ENCODE measurements around the gene USP6.
A peak's percentile ranks its signal among the peaks of the same experiment; 100 is the strongest.
"Not testable (repeated sequence)": the region's sequence is repeated elsewhere in the genome, so short reads cannot be mapped to it uniquely, and the experiment has no call there.

USP6 gene

DNA sequence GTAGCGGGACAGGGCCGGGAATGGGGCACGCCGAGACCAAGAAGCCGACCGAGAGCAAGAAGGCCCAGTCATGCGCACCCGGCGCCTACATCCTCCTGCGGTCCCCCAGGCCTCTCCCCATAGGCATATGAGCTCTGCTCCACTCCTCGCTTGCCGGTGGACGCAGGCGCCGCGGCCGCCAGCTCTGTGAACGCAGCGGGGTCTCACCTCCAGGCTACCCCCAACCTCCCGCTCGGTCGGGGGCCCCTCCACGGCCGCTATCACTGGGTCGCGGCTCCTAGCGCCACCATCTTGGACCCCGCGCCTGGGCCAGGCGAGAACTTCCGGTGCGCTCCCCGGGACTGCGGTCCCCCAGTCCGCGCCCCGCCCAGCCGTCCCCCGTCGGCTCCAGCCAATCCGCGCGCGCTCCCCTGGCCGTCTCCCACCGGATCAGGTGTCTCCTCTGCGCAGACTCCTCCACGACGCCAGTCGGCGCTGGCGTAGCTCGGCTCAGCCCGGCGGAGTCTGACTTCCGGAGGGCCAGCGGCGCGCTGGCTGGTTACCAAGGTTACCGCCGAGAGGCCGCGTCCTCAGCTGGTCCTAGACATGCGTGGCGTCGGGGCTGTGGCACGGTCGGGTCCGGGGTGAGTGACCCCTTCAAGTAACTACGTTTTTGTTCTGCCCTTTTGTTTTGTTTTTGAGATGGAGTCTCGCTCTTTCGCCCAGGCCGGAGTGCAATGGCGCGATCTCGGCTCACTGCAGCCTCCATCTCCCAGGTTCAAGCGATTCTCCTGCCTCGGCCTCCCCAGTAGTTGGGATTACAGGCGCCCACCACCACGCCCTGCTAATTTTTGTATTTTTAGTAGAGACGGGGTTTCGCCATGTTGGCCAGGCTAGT lies 75.9 kb downstream of the USP6 start, which contains the start of gene ZNF594:
Gene ZNF594, minus strand, starts transcription at position 328 of the 877 bp plus-strand sequence. CDS start 7,612 bp downstream, outside the sequence.
- peak; percentile 96 for DNase-seq (ENCODE audit: low spot score)

DNA sequence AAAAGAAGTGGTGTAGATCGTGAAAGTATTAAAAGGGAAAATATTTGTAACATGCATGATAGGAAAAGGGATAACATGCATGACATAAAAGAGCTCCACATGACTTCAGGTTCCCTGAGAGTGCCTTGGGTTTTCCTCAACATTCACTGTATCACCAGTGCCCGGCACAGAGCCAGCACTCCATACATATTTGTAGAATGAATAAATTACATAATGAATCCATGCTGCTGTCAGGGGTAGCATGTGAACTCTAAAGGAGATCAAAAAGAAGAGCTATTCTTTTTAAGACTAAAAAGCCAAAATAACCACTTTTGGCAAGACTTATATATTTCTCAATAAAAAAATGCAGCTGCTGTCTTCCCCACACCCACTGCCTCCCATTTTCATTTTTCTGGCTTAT lies 78.5 kb downstream of the USP6 start:
- DNase-seq (ENCODE audit: low spot score): no peak

DNA sequence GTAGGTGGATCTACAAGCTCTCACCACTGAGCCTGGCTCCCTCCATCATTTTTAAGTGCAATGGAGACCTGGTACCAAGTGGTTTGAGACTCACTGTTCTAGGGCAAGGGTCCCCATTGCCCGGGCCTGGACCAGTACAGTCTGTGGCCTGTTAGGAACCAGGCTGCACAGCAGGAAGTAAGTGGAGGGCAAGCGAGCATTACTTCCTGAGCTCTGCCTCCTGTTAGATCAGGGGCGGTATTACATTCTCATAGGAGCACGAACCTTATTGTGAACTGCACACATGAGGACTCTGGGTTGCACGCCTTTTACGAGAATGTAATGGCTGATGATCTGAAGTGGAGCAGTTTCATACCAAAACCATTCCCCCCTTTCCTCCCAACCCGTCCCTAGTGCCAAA lies 82.6 kb downstream of the USP6 start:
- no peak for DNase-seq (ENCODE audit: low spot score)

GRCh38 chr17:5200360-5200759 lies 84.5 kb downstream of the USP6 start:
- no peak for DNase-seq (ENCODE audit: low spot score)

DNA sequence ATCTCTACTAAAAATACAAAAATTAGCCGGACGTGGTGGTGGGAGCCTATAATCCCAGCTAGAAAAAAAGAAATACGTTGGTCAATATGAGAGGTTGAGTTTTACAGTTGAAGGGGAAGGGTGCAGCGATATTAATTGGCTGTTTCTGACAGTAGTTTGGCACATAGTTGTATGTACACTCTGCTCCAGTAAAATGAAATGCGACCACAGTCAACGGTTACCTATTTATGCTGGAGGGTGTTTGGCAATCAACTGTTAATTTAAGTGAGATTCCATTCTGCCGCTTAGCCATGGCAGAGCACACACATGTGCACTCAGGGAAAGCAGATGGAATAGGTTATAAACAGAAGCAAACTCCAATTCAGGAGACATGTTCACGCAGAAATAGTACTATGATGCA lies 85.2 kb downstream of the USP6 start:
- DNase-seq (ENCODE audit: low spot score): no peak

DNA sequence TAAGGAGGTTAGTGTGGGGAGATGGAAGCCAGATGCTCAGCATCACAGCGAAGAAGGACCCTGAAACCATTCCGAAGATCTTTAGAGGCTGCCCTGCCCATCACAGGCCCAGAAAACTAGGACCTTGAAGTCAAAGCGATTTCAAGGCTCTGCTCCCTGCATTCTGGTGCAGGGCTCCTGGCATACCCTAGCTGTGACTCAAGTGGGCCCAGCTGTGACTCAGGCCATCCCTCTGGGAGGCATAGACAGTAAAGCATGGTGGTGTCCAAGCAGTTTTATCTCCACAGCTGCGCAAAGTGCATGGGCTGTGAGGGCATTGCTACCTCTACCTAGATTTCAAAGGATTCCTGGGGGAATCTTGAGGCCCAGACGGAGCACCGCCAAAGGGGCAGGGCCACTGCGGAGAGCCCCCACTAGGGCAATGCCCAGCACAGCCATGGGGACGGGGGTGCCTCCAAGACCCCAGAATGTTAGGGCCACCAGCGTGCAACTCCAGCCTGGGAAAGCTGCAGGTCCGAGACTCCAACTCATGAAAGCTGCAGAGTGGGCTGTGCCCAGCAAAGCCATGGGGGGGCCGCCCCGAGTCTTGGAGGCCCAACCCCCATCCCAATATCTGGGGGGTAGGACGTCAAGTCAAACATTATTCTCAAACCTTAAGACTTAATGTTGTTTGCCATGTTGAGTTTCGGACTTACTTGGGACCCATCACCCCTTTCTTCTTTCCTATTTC lies 87.5 kb downstream of the USP6 start:
- no peak for DNase-seq (ENCODE audit: low spot score)

- DNase-seq (ENCODE audit: low spot score): no peak
Observed at GRCh38 chr17:5203908-5204294, 88.1 kb downstream of the USP6 start.

GRCh38 chr17:5209396-5209795 lies 93.6 kb downstream of the USP6 start:
- no peak for DNase-seq (ENCODE audit: low spot score)

- no peak for DNase-seq (ENCODE audit: low spot score)
Observed at GRCh38 chr17:5210091-5210490, 94.3 kb downstream of the USP6 start.

DNA sequence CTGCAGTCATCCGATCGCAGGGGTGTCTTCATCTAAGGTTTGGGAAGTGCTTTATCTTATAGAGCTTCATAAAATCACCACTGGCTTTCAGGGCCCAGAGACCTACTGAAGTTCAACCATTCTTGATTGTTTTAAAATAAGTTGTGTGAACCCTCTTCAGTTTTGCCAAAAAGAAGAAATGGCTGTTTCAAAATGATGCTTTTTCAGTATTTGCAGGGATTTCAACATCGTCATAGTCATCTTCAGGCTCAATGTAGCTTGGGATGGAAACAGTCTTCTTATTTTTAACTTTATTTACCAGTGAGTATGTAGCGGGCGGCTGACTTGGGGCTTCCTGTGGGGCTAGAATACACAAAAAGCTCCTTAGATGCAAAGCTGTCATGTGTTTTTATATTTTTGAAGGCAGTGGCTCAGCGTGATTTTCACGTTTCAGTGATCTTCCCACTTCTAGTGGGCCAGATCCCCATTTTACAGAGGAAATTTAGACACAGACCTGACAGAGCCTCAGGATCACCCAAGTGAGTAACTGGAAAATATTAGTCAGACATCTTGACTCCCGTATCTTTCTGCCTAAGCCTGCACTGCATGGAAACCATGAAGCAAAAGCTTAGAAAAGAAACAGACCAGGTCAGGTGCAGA lies 94.9 kb downstream of the USP6 start:
- DNase-seq (ENCODE audit: low spot score): no peak

GRCh38 chr17:5211458-5211857 lies 95.6 kb downstream of the USP6 start:
- DNase-seq (ENCODE audit: low spot score): no peak

- not testable (repeated sequence) for DNase-seq (ENCODE audit: low spot score)
Observed at GRCh38 chr17:5217562-5217961, 101.7 kb downstream of the USP6 start.

DNA sequence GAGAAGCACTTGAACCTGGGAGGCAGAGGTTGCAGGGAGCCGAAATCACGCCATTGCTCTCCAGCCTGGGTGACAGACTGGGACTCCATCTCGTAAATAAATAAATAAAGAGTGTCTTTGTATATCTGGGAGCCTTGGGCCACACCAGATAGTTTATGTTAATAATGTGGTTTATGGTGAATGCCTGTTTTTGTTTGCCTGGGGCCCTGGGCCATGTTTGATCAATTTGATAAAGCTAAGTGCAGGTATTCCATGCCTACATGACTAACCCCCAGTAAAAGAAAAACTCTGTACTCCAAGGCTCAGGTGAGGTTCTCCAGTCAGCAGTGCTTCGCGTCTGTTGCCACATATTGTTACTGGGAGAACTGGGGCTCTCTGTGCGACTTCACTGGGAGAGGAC lies 103.7 kb downstream of the USP6 start:
- DNase-seq (ENCODE audit: low spot score): no peak

DNA sequence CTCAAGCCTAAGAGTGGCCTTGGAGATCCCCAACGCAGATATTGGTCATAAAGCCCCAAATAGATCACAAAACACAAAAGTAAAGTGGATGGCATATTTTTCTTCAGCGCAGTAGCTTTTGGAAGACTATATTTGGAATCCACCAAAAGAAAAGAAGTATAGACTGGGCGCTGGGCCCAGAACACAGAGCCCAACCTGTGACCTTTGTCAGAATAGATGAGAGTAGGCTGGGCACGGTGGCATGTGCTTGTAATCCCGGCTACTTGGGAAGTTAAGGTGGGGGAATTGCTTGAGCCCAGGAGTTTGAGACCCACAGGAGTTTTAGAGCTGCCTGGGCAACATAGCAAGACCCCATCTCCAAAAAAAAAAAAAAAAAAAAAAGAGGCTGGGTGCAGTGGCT lies 104.2 kb downstream of the USP6 start:
- no peak for DNase-seq (ENCODE audit: low spot score)

DNA sequence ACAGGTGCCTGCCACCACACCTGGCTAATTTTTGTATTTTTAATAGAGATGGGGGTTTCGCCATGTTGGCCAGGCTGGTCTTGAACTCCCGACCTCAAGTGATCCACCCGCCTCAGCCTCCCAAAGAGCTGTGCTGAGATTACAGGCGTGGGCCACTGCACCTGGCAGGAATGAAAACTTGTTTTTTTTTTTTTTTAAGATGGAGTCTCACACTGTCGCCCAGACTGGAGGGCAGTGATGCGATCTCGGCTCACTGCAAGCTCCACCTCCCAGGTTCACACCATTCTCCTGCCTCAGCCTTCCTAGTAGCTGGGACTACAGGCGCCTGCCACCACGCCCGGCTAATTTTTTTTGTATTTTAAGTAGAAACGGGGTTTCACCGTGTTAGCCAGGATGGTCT lies 106.1 kb downstream of the USP6 start:
- not testable (repeated sequence) for DNase-seq (ENCODE audit: low spot score)
